Uterus (tissue), 2 donors: ENCODE measurements around the gene TUG1.

Source experiments
- POLR2A ChIP-seq, 2 donors: fragments of 450-650 bp; IDR thresholded peaks; one replicate each; pipeline ENCODE4 v1.6.1; 2016; ENCODE audit warnings: antibody characterized with exemption in 2 of 2, mild to moderate bottlenecking in 1 of 2, moderate library complexity in 1 of 2
- TF ChIP-seq, protein P1 (sequence below), 4 experiments: fragments of 200-600 bp in 2 of 4; fragments of 450-650 bp in 2 of 4; sonication (generic) in 2 of 4; IDR thresholded peaks; one replicate each; pipeline ENCODE4 v1.5.1; 2016 to 2019; ENCODE audit warnings: antibody characterized with exemption in 4 of 4, mild to moderate bottlenecking in 2 of 4, moderate library complexity in 1 of 4

GRCh38 chr22:30946354-30946753 is 22.7 kb upstream of the TUG1 start:
- TF ChIP-seq, protein P1, sequence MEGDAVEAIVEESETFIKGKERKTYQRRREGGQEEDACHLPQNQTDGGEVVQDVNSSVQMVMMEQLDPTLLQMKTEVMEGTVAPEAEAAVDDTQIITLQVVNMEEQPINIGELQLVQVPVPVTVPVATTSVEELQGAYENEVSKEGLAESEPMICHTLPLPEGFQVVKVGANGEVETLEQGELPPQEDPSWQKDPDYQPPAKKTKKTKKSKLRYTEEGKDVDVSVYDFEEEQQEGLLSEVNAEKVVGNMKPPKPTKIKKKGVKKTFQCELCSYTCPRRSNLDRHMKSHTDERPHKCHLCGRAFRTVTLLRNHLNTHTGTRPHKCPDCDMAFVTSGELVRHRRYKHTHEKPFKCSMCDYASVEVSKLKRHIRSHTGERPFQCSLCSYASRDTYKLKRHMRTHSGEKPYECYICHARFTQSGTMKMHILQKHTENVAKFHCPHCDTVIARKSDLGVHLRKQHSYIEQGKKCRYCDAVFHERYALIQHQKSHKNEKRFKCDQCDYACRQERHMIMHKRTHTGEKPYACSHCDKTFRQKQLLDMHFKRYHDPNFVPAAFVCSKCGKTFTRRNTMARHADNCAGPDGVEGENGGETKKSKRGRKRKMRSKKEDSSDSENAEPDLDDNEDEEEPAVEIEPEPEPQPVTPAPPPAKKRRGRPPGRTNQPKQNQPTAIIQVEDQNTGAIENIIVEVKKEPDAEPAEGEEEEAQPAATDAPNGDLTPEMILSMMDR (IDR thresholded peaks at IDR 0.05): no peak
- no peak for TF ChIP-seq POLR2A (IDR thresholded peaks at IDR 0.05)
